B cell (primary cell): ENCODE measurements around the gene SMPDL3B. TPM values are rescaled to one million over a fixed set of nuclear protein-coding genes. Genes with fewer than 3 reads are reported as not detected.

Experiments
- ATAC-seq: fragments of 200-7000 bp; cut with Tn5 transposase; one replicate; pipeline ENCODE4 v1.10.0; 2021; ENCODE audit warnings: low read depth, mild to moderate bottlenecking, moderate number of reproducible peaks, moderate library complexity
- CTCF ChIA-PET: fragments of 350-600 bp; sonication (Branson Sonifier 250); formaldehyde crosslinking; loops from one replicate; lab custom pipeline; 2021; ENCODE audit warnings: antibody characterized with exemption, inconsistent platforms; lab: Charles Lee
- POLR2A ChIA-PET: fragments of 350-600 bp; sonication (Branson Sonifier 250); formaldehyde crosslinking; loops from one replicate; lab custom pipeline; 2021; ENCODE audit warnings: antibody characterized with exemption; lab: Charles Lee
- DNase-seq: peaks from one replicate; pipeline ENCODE4 v3.0.0; 2013
- H2AFZ ChIP-seq: 2 replicates; pipeline ENCODE4 v1.6.1; 2012; ENCODE audit warnings: mild to moderate bottlenecking, low read depth, low read length; ENCODE audit not compliant: insufficient read depth, poor library complexity, severe bottlenecking
- H3K27ac ChIP-seq, 2 donors: 1 replicate in 1 of 2; 2 replicates in 1 of 2; pipeline ENCODE4 v1.5.1; 2012 to 2013; ENCODE audit warnings: low read length in 2 of 2, mild to moderate bottlenecking in 2 of 2, moderate library complexity in 1 of 2
- H3K27me3 ChIP-seq, 4 experiments: fragments of 200-600 bp in 1 of 4; sonication (generic) in 1 of 4; replicated peaks in 1 of 4; 1 replicate in 2 of 4; 2 replicates in 2 of 4; pipeline versions ENCODE4 v1.6.1 to v1.7.0; 2013 to 2016; ENCODE audit warnings: low read length in 3 of 4, mild to moderate bottlenecking in 2 of 4, mixed read lengths in 1 of 4, moderate library complexity in 1 of 4; ENCODE audit not compliant: insufficient read depth in 4 of 4, control insufficient read depth in 3 of 4; ENCODE audit errors: control extremely low read depth in 1 of 4
- H3K36me3 ChIP-seq, 2 experiments: replicated peaks in 1 of 2; 1 replicate in 1 of 2; 2 replicates in 1 of 2; pipeline versions ENCODE4 v1.6.1 to v1.7.1; 2013; ENCODE audit warnings: low read length in 1 of 2; ENCODE audit not compliant: insufficient read depth in 2 of 2, control insufficient read depth in 1 of 2; ENCODE audit errors: control extremely low read depth in 1 of 2, extremely low read depth in 1 of 2
- H3K4me1 ChIP-seq, 2 donors: fragments of 200-600 bp in 1 of 2; sonication (generic) in 1 of 2; 1 replicate in 1 of 2; 2 replicates in 1 of 2; pipeline versions ENCODE4 v1.5.1 to v1.6.1; 2013 to 2017; ENCODE audit warnings: low read length in 2 of 2; ENCODE audit not compliant: control insufficient read depth in 2 of 2, insufficient read depth in 2 of 2
- H3K4me2 ChIP-seq: replicated peaks from 2 replicates; pipeline ENCODE3; 2012; ENCODE audit warnings: mild to moderate bottlenecking, low read depth, low read length; ENCODE audit not compliant: poor library complexity, severe bottlenecking
- H3K4me3 ChIP-seq, 5 experiments: fragments of 200-600 bp in 1 of 5; sonication (generic) in 1 of 5; 1 replicate in 3 of 5; 2 replicates in 2 of 5; pipeline versions ENCODE4 v1.5.1 to v1.7.0; 2011 to 2016; ENCODE audit warnings: low read length in 4 of 5, mild to moderate bottlenecking in 4 of 5, low read depth in 2 of 5, control low read depth in 1 of 5, moderate library complexity in 1 of 5; ENCODE audit not compliant: insufficient read depth in 1 of 5; ENCODE audit errors: control extremely low read depth in 1 of 5, extremely low read depth in 1 of 5
- H3K79me2 ChIP-seq: fragments of 200-600 bp; sonication (generic); one replicate; pipeline ENCODE4 v1.6.0; 2016; ENCODE audit warnings: low read length; ENCODE audit not compliant: control insufficient read depth, insufficient read depth
- H3K9ac ChIP-seq: fragments of 200-600 bp; sonication (generic); 2 replicates; pipeline ENCODE4 v1.6.1; 2017; ENCODE audit warnings: mild to moderate bottlenecking, low read length, moderate library complexity
- H3K9me3 ChIP-seq, 3 donors: one replicate each; pipeline versions ENCODE4 v1.6.1 to v1.7.1; 2013; ENCODE audit warnings: low read length in 2 of 3; ENCODE audit not compliant: control insufficient read depth in 2 of 3, insufficient read depth in 1 of 3; ENCODE audit errors: control extremely low read depth in 1 of 3
- H4K20me1 ChIP-seq: 2 replicates; pipeline ENCODE4 v1.6.0; 2012; ENCODE audit warnings: mild to moderate bottlenecking, low read length; ENCODE audit not compliant: insufficient read depth, control insufficient read depth, poor library complexity, severe bottlenecking
- H3K27ac Mint-ChIP-seq: one replicate; pipeline ENCODE4 v1.8.0; 2021; ENCODE audit warnings: mixed read lengths
- H3K27me3 Mint-ChIP-seq: one replicate; pipeline ENCODE4 v1.8.0; 2021; ENCODE audit warnings: mixed read lengths
- H3K4me1 Mint-ChIP-seq: one replicate; pipeline ENCODE4 v1.8.0; 2021; ENCODE audit warnings: mixed read lengths
- H3K4me3 Mint-ChIP-seq: one replicate; pipeline ENCODE4 v1.8.0; 2021; ENCODE audit warnings: mixed read lengths
- H3K9me3 Mint-ChIP-seq: one replicate; pipeline ENCODE4 v1.8.0; 2022; ENCODE audit warnings: mixed read lengths; ENCODE audit not compliant: insufficient read depth
- CTCF ChIP-seq: fragments of 200-600 bp; IDR thresholded peaks from one replicate; pipeline ENCODE4 v1.8.0; 2022; ENCODE audit warnings: antibody characterized with exemption, mild to moderate bottlenecking
- EZH2 ChIP-seq: IDR thresholded peaks from 2 replicates; pipeline ENCODE4 v1.6.1; 2012; ENCODE audit warnings: borderline replicate concordance, low read depth, mild to moderate bottlenecking, moderate library complexity, low read length; ENCODE audit not compliant: insufficient read depth, poor library complexity, severe bottlenecking
- WGBS: methylation state at CpG from one replicate; pipeline ENCODE4 v1.1.5; 2013; ENCODE audit warnings: missing lambda C conversion rate; ENCODE audit not compliant: insufficient coverage; 5-methylcytosine and 5-hydroxymethylcytosine counted together
- intact Hi-C: fragments of 100-400 bp; cut with micrococcal nuclease; formaldehyde crosslinking; loops from one replicate; pipeline ENCODE4 v1.10.0; 2022
- polyA plus RNA-seq: library from polyadenylated mRNA; depleted of rRNA; stranded (reverse); fragments of >200 nt; gene quantifications from 2 replicates; pipeline ENCODE4 v1.2.3, GENCODE V29; 2012
- total RNA-seq, 2 donors: library from RNA; stranded (reverse); fragments of 120-200 nt in 1 of 2; gene quantifications; 1 replicate in 1 of 2; 2 replicates in 1 of 2; pipeline versions ENCODE4 v1.2.3 to v1.2.4, GENCODE V29; 2013 to 2022

Gene SMPDL3B
- total and polyA plus RNA-seq, 2 donors (not counting 1 experiment from before 2014, with no cell fraction given), result 0.22 TPM; not detected in 1

GRCh38 chr1:27941671-27942540, 7.1 kb downstream of the SMPDL3B start:
- ATAC-seq (no peak), DNase-seq (no peak)
- Histone ChIP-seq H3K4me2 (no peak overlapping the region), H3K27ac (no peak overlapping the region), H3K27me3 (peaks cover 0 to 3% (median 0%) of the 10 kb centered on the region in 4 experiments), H2AFZ (no peak overlapping the region), H4K20me1 (no peaks in the 10 kb centered on the region), H3K9ac (no peak overlapping the region), H3K4me1 (peaks cover 0 to 4% of the 10 kb centered on the region in 2 donors), H3K4me3 (no peak overlapping the region), H3K79me2 (no peaks in the 10 kb centered on the region), H3K9me3 (no peaks in the 10 kb centered on the region), H3K36me3 (no peaks in the 10 kb centered on the region)
- Mint-ChIP-seq H3K4me1 (peaks cover 4% of the 10 kb centered on the region), H3K27me3 (no peaks in the 10 kb centered on the region), H3K27ac (no peak overlapping the region), H3K9me3 (no peaks in the 10 kb centered on the region), H3K4me3 (no peak overlapping the region)
- TF ChIP-seq EZH2, result no peak
- no peak for TF ChIP-seq CTCF
- intact Hi-C loops, result no loop called here
- WGBS, result 93% methylated on average over 10 of the region's 12 CpGs
- CTCF ChIA-PET, result interaction anchor here (1.0 to 4.6 kb wide), 5 partner anchors 31 to 84 kb away, joined by 3 to 22 read pairs (median 6); no protein-coding TSS in a partner anchor
- POLR2A ChIA-PET, result no interaction called here

DNA sequence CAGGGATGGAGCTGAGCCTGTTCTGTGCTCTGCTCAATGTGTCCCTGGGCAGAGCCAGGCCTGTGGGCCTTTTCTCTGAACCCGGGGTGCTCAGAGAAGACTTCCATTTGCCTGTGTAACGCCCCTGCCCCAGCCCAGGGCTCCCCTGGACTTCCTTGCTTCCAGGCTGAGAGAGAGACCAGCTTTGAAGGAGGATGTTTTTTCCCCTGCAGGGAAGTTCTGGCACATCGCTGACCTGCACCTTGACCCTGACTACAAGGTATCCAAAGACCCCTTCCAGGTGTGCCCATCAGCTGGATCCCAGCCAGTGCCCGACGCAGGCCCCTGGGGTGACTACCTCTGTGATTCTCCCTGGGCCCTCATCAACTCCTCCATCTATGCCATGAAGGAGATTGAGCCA, 10.2 kb downstream of the SMPDL3B start:
- no peak for TF ChIP-seq EZH2
- TF ChIP-seq CTCF, result no peak
- no peak overlapping the region for H3K9ac ChIP-seq

More for the DNA sequence above, 10.2 kb downstream of the SMPDL3B start:
- Mint-ChIP-seq H3K27ac (no peak overlapping the region), H3K4me3 (no peak overlapping the region), H3K4me1 (peaks cover 4% of the 10 kb centered on the region), H3K9me3 (no peaks in the 10 kb centered on the region), H3K27me3 (no peaks in the 10 kb centered on the region)
- DNase-seq (no peak), ATAC-seq (no peak)
- intact Hi-C loops, result no loop called here
- ChIA-PET CTCF (interaction anchor here (1.2 kb wide), 1 partner anchor 22 kb away, joined by 3 read pairs; no protein-coding TSS in a partner anchor), POLR2A (no interaction called here)
- Histone ChIP-seq H2AFZ (no peak overlapping the region), H3K4me1 (peaks cover 0 to 4% of the 10 kb centered on the region in 2 donors), H4K20me1 (no peaks in the 10 kb centered on the region), H3K4me2 (no peak overlapping the region), H3K27me3 (peaks cover 0 to 3% (median 0%) of the 10 kb centered on the region in 4 experiments), H3K4me3 (no peak overlapping the region), H3K36me3 (no peaks in the 10 kb centered on the region), H3K27ac (no peak overlapping the region), H3K79me2 (no peaks in the 10 kb centered on the region), H3K9me3 (no peaks in the 10 kb centered on the region)
- 90% methylated on average over 2 of the region's 5 CpGs for WGBS
